Germinal center (tissue), 1 donor: ENCODE data around the gene GJC3.
"Not testable (repeated sequence)": the region's sequence is repeated elsewhere in the genome, so short reads cannot be mapped to it uniquely, and the experiment has no call there.

ENCODE experiments used
- DNase-seq: peaks from one replicate; pipeline ENCODE4 v3.0.0; 2012; ENCODE audit warnings: mixed read lengths, low spot score

The GJC3 gene, protein sequence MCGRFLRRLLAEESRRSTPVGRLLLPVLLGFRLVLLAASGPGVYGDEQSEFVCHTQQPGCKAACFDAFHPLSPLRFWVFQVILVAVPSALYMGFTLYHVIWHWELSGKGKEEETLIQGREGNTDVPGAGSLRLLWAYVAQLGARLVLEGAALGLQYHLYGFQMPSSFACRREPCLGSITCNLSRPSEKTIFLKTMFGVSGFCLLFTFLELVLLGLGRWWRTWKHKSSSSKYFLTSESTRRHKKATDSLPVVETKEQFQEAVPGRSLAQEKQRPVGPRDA

DNA sequence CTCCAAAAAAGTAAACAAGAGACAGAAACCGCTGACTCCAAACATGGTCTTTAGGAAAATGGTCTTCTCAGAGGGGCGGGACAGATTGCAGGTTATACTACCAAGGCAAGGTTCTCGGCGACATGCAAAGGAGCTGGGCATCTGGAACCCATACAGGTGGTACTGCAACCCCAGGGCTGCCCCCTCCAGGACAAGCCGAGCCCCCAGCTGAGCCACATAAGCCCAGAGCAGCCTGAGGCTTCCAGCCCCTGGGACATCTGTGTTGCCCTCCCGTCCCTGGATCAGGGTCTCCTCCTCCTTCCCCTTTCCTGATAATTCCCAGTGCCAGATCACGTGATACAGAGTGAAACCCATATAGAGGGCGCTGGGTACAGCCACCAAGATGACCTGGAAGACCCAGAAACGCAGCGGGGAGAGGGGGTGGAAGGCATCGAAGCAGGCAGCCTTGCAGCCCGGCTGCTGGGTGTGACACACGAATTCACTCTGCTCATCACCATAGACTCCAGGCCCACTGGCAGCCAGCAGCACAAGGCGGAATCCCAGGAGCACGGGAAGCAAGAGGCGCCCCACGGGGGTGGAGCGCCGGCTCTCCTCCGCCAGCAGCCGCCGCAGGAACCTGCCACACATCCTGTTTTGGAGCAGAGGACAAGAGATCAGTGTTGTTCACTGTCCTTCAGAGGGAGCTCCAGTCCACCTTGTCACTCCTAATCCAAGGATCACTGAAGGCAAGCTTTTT lies at the start of gene GJC3:
GJC3 (minus strand) TSS at position 627 of the 736 bp plus-strand sequence; CDS start at position 627, 0 bp downstream.
- peak; percentile 19 for DNase-seq

- DNase-seq, result no peak
Measured at GRCh38 chr7:99976626-99977025, 47.2 kb upstream of the GJC3 start.

GRCh38 chr7:99975782-99976521 lies 46.5 kb upstream of the GJC3 start, which contains the start of gene AZGP1:
AZGP1 (minus strand) TSS chr7:99976031; CDS start chr7:99976020, 11 bp downstream.
- DNase-seq, result no peak

- DNase-seq, result no peak
Measured at GRCh38 chr7:99974681-99975080, 45.3 kb upstream of the GJC3 start.

DNA sequence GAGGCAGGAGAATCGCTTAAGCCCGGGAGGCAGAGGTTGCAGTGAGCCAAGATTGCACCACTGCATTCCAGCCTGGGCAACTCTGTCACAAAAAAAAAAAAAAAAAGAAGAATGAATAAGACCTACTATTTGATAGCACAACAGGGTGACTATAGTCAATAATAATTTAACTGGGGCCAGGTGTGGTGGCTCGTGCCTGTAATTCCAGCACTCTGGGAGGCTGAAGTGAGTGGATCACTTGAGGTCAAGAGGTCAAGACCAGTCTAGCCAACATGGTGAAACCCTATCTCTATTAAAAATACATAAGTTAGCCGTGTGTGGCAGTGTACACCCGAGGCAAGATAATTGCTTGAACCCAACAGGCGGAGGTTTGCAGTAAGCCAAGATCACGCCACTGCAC lies 44.4 kb upstream of the GJC3 start:
- not testable (repeated sequence) for DNase-seq

DNA sequence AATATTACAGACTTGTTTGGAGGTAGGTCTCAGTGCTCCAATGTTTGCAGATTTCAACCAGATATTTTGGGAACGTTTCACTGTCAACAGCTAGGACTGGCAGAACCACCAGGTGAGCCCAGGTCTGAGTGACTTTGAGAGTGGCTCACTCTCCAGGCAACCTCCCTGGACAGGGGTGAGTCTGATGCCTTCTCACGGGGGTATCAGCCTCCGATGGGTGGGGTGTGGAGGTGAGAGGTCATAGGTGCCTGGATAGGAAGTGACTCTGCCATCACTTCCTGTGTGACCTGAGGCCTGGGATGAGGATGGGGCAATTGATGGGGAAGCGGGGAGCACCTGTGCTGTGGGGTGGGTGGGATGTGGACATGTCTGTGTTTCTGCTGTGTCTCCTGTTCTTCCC lies 41.8 kb upstream of the GJC3 start:
- DNase-seq, result no peak

- DNase-seq, result not testable (repeated sequence)
Measured at GRCh38 chr7:99969813-99970212, 40.4 kb upstream of the GJC3 start.

DNA sequence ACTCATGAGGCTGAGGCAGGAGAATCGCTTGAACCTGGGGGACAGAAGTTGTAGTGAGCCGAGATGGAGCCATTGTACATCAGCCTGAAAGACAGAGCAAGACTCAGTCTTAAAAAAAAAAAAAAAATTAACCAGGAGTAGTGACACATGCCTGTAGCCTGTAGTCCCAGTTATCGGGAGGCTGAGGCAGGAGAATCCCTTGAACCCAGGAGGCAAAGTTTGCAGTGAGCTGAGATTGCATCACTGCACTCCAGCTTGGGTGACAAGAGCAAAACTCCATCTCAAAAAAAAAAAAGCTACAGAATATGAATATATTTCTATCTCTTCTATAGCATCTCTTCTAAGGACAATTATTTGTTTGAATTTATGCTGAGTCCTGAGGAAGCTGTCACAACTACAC lies 39.9 kb upstream of the GJC3 start:
- no peak for DNase-seq

DNA sequence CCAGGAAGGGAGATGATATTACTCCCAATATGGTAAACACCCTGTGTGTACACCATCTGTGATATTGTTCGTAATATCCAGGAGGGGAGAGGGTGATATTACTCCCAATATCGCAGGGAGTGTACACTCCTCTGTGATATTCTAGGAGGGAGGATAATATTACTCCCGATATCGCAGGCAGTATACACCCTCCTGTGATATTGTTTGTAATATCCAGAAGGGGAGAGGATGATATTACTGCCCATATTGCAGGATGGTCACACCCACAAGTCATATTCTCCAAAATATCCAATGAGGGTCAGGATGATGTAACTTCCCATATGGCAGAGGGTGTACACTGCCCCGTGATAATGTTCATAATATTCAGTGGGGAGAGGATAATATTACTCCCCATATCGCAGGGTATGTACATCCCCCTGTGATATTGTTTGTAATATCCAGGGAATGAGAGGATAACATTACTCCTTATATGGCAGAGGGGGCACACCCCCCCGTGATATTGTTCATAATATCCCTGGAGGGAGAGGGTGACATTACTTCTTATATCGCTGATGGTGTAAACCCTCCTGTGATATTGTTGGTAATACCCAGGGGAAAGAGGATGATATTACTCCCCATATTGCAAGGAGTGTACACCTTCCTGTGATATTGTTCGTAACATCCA lies 29.3 kb upstream of the GJC3 start:
- DNase-seq, result no peak

- DNase-seq, result no peak
Measured at GRCh38 chr7:99955247-99955646, 25.8 kb upstream of the GJC3 start.

DNA sequence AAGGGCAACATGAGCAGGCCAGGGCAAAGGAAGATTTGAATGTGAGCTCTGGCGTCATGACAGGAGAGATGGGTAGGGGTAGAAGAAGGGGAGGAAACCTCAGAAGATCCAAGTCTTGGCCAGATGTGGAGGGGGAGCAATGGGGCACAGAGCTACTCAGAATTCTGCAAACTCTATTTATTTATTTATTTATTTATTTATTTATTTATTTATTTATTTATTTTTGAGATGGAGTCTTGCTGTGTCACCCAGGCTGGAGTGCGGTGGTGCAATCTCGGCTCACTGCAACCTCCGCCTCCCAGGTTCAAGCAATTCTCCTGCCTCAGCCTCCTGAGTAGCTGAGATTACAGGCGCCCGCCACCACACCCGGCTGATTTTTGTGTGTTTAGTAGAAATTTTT lies 25.2 kb upstream of the GJC3 start:
- not testable (repeated sequence) for DNase-seq

- no peak for DNase-seq
Measured at GRCh38 chr7:99953649-99954048, 24.2 kb upstream of the GJC3 start.

DNA sequence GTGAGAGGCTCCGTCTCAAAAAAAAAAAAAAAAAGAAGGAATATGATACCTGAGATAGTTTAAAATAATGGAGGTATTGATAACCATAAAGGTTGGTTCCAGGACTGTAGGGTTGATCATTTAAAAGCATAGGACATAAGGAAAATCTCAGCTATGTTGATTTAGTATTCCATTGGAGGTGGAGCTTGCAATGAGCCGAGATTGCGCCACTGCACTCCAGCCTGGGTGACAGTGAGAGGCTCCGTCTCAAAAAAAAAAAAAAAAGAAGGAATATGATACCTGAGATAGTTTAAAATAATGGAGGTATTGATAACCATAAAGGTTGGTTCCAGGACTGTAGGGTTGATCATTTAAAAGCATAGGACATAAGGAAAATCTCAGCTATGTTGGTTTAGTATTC lies 23.2 kb upstream of the GJC3 start:
- not testable (repeated sequence) for DNase-seq

- not testable (repeated sequence) for DNase-seq
Measured at GRCh38 chr7:99950819-99951218, 21.4 kb upstream of the GJC3 start.

- DNase-seq, result no peak
Measured at GRCh38 chr7:99949645-99950228, 20.3 kb upstream of the GJC3 start.

DNA sequence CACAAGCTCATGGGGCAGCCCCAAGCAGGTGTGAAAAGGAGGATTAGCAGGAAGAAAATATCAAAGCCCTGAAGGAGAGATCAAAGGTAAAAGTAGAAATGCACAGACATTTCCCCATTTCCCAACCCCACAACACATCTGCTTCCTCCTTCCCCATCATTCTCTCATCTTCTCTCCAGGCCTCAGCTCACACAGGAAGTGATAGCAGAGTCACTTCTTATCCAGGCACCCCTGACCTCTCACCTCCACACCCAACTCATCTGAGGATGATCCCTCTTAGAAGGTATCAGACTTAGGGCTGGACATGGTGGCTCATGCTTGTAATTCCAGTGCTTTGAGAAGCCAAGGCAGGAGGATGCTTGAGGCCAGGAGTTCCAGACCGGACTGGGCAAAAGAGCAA lies 18.2 kb upstream of the GJC3 start:
- no peak for DNase-seq

- no peak for DNase-seq
Measured at GRCh38 chr7:99944497-99945070, 15.2 kb upstream of the GJC3 start.

- no peak for DNase-seq
Measured at GRCh38 chr7:99943641-99944496, 14.4 kb upstream of the GJC3 start.

- DNase-seq, result no peak
Measured at GRCh38 chr7:99938296-99938695, 8.9 kb upstream of the GJC3 start.

- DNase-seq, result not testable (repeated sequence)
Measured at GRCh38 chr7:99935009-99935408, 5.6 kb upstream of the GJC3 start.

DNA sequence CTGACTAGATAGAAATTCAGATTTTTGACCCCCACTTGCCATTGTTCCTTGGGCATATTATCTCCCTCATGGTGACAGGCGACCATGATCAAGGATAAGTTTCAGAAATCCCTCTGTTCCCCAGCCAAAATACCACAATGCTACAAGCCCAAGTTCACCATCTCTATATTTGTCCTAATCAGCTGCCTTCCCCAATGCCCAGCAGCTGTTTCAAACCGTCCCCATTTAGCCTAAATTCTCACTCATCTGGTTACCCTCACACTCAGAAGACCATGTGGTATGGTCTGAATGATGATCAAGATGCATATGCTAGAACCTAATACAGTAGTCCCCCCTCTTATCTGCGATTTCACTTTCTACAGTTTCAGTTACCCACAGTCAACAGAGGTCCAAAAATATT lies 956 bp upstream of the GJC3 start:
- DNase-seq, result no peak
